Stimulated activated naive CD8-positive, alpha-beta T cell treated with anti-CD3 and anti-CD28 coated beads, Interleukin-15, Interleukin-2, amounts not matched to agents 100 ng/mL and 50 ng/mL, for 24 hours (primary cell): Measurements from ENCODE around the gene MYL10.

Experiments used
- H3K27ac Mint-ChIP-seq: one replicate; pipeline ENCODE4 v1.8.0; 2021; ENCODE audit warnings: mild to moderate bottlenecking, mixed read lengths
- H3K27me3 Mint-ChIP-seq: one replicate; pipeline ENCODE4 v1.8.0; 2021; ENCODE audit warnings: mixed read lengths
- H3K36me3 Mint-ChIP-seq: one replicate; pipeline ENCODE4 v1.8.0; 2021; ENCODE audit warnings: low read depth, mixed read lengths
- H3K4me1 Mint-ChIP-seq: one replicate; pipeline ENCODE4 v1.8.0; 2021; ENCODE audit warnings: low read depth, mixed read lengths
- H3K4me3 Mint-ChIP-seq: one replicate; pipeline ENCODE4 v1.8.0; 2021; ENCODE audit warnings: mild to moderate bottlenecking, mixed read lengths
- H3K9me3 Mint-ChIP-seq: one replicate; pipeline ENCODE4 v1.8.0; 2021; ENCODE audit warnings: mixed read lengths

The MYL10 gene

DNA sequence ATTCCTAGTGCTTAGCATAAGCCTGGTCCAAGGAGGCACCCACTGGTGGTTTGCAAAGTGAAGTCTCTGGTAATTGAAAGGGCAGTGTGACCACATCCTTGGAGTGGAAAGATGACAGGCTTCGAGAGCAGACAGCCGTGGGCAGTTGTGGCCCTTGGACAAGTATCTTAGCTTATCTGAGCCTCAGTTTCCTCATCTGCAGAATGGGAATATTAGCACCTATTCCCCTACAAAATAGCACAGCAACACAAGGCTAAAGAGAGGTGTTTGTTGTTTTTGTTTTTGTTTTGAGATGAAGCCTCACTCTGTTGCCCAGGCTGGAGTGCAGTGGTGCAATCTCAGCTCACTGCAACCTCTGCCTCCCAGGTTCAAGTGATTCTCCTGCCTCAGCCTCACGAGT is 29.3 kb downstream of the MYL10 start:
- Mint-ChIP-seq H3K27ac (no peak overlapping the region), H3K4me1 (no peaks in the 10 kb centered on the region), H3K9me3 (no peaks in the 10 kb centered on the region), H3K4me3 (no peak overlapping the region), H3K27me3 (no peaks in the 10 kb centered on the region), H3K36me3 (no peaks in the 10 kb centered on the region)

DNA sequence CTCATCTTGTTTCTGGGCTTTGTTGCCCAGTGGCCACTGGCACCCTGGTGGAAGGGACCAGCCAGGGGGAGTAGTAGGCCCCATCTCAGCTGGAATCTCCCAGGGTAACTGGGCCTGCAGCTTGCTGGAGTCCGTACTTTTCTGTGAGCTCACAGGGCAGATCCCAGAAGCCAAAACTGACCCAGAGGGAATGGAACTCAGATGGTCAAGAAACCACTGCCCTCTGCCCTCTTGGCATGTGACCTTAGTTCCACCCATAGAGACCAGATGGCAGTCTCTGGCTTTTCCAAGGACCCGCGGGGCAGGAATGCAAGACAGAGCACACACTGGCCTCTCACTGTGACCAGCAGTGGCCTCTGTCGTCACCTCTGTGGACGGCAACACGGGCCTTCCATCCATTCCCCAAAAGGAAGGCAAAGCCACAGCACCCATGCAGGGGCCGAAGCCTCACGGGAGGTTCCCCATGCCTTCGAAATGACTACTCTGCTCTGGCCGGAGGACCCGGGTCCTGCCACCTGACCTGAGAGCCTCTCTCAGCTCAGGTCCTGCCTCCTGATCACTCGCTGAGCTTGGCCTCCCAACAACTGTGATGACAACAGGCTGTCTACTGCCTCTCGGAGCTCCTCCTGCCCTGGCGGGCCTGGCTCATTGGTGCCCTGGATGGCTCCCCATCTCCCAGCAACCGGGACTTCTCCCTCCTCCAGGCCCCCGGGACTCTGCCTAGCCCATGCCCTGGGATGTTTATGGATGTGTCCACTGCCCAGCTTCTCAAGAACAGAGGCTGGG is 29.9 kb downstream of the MYL10 start:
- Mint-ChIP-seq H3K9me3 (no peaks in the 10 kb centered on the region), H3K4me1 (no peaks in the 10 kb centered on the region)

GRCh38 chr7:101598422-101598985 is 30.6 kb downstream of the MYL10 start:
- H3K4me1 Mint-ChIP-seq = no peaks in the 10 kb centered on the region
- no peaks in the 10 kb centered on the region for H3K27me3 Mint-ChIP-seq
- H3K36me3 Mint-ChIP-seq = no peaks in the 10 kb centered on the region

More for the DNA sequence above, 29.9 kb downstream of the MYL10 start:
- Mint-ChIP-seq H3K4me3 (no peak overlapping the region), H3K27me3 (no peaks in the 10 kb centered on the region), H3K36me3 (no peaks in the 10 kb centered on the region), H3K27ac (no peak overlapping the region)

DNA sequence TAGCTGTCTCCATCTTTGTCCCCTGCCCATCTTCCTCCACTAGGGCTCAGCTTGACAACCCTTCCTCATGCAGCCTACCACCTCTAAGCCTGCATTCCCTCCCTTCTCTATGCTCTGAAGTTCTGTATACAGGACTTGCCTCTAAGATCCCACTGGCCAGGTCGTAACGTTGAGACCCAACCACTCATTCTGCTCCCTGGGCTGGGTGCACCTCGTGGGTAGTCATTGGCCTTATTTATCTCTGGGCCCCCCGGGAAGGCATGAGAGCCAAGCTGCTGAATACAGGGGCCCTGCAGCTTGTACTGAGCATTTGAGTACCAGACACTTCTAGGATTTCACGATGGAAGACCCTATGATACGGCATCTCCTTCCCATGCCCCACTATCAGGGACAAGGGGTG is 31.2 kb downstream of the MYL10 start:
- Mint-ChIP-seq H3K27ac (no peak overlapping the region), H3K36me3 (no peaks in the 10 kb centered on the region), H3K4me3 (no peak overlapping the region), H3K27me3 (no peaks in the 10 kb centered on the region), H3K9me3 (no peaks in the 10 kb centered on the region), H3K4me1 (no peaks in the 10 kb centered on the region)

More at GRCh38 chr7:101598422-101598985, 30.6 kb downstream of the MYL10 start:
- Mint-ChIP-seq H3K9me3 (no peaks in the 10 kb centered on the region), H3K4me3 (no peak overlapping the region), H3K27ac (no peak overlapping the region)

GRCh38 chr7:101596898-101597297 is 32.2 kb downstream of the MYL10 start:
- Mint-ChIP-seq H3K27me3 (no peaks in the 10 kb centered on the region), H3K9me3 (no peaks in the 10 kb centered on the region), H3K4me1 (no peaks in the 10 kb centered on the region), H3K36me3 (no peaks in the 10 kb centered on the region), H3K4me3 (no peak overlapping the region), H3K27ac (no peak overlapping the region)

- Mint-ChIP-seq H3K4me1 (no peaks in the 10 kb centered on the region), H3K36me3 (no peaks in the 10 kb centered on the region), H3K4me3 (no peak overlapping the region), H3K9me3 (no peaks in the 10 kb centered on the region), H3K27ac (no peak overlapping the region), H3K27me3 (no peaks in the 10 kb centered on the region)
Observed at GRCh38 chr7:101595766-101596537, 33.1 kb downstream of the MYL10 start.

- no peaks in the 10 kb centered on the region for H3K9me3 Mint-ChIP-seq
- no peaks in the 10 kb centered on the region for H3K36me3 Mint-ChIP-seq
- H3K4me1 Mint-ChIP-seq = no peaks in the 10 kb centered on the region
- H3K27ac Mint-ChIP-seq = no peak overlapping the region
- no peaks in the 10 kb centered on the region for H3K27me3 Mint-ChIP-seq
- H3K4me3 Mint-ChIP-seq = no peak overlapping the region
Observed at GRCh38 chr7:101595246-101595645, 33.9 kb downstream of the MYL10 start.

GRCh38 chr7:101594790-101595189 is 34.3 kb downstream of the MYL10 start:
- Mint-ChIP-seq H3K27ac (no peak overlapping the region), H3K36me3 (no peaks in the 10 kb centered on the region)

DNA sequence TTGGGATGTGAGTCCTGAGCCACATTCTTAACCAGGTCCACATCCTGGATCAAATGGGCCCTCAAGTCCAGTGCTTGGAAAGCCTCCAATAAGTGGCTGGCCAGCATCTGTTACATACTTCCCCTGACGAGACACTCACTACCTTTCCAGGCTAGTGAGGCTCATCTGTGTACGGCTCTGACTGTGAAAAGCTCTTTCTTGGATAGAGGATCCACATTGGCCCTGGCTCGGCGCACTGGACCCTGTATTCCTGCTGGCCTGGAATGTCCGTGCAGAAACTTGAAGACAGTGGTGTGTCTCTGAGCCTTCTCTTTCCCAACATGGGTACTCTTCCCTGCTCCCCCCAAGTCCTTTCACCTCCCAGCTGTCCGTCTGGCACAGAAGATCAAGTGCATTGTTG is 35.5 kb downstream of the MYL10 start:
- Mint-ChIP-seq H3K27ac (no peak overlapping the region), H3K36me3 (no peaks in the 10 kb centered on the region), H3K4me3 (no peak overlapping the region), H3K9me3 (no peaks in the 10 kb centered on the region), H3K27me3 (no peaks in the 10 kb centered on the region), H3K4me1 (no peaks in the 10 kb centered on the region)

More at GRCh38 chr7:101594790-101595189, 34.3 kb downstream of the MYL10 start:
- H3K9me3 Mint-ChIP-seq = no peaks in the 10 kb centered on the region
- H3K27me3 Mint-ChIP-seq = no peaks in the 10 kb centered on the region
- no peaks in the 10 kb centered on the region for H3K4me1 Mint-ChIP-seq
- H3K4me3 Mint-ChIP-seq = no peak overlapping the region

DNA sequence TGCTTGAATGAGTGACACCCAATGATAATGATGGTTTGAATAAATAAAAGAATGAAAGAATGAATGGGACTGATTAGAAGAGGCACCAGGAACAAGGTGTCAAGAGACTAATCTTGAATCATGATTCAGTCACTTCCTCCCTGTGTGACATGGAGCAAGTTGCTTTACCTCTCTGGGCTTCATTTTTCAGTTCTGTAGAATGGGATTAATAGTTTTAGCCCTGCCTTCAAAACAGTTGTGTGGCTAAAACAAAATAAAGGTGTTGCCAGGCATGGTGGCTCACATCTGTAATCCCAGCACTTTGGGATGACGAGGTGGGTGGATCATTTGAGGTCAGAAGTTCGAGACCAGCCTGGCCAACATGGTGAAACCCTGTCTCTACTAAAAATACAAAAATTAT is 37.6 kb downstream of the MYL10 start:
- no peak overlapping the region for H3K4me3 Mint-ChIP-seq
- H3K9me3 Mint-ChIP-seq = no peaks in the 10 kb centered on the region
- no peaks in the 10 kb centered on the region for H3K36me3 Mint-ChIP-seq
- H3K27ac Mint-ChIP-seq = no peak overlapping the region
- H3K27me3 Mint-ChIP-seq = no peaks in the 10 kb centered on the region
- no peaks in the 10 kb centered on the region for H3K4me1 Mint-ChIP-seq

GRCh38 chr7:101590663-101591435 is 38.2 kb downstream of the MYL10 start:
- Mint-ChIP-seq H3K27ac (no peak overlapping the region), H3K27me3 (no peaks in the 10 kb centered on the region), H3K9me3 (no peaks in the 10 kb centered on the region), H3K4me1 (no peaks in the 10 kb centered on the region), H3K4me3 (no peak overlapping the region), H3K36me3 (no peaks in the 10 kb centered on the region)

- Mint-ChIP-seq H3K9me3 (no peaks in the 10 kb centered on the region), H3K27me3 (no peaks in the 10 kb centered on the region)
Observed at GRCh38 chr7:101589976-101590662, 39.0 kb downstream of the MYL10 start.

DNA sequence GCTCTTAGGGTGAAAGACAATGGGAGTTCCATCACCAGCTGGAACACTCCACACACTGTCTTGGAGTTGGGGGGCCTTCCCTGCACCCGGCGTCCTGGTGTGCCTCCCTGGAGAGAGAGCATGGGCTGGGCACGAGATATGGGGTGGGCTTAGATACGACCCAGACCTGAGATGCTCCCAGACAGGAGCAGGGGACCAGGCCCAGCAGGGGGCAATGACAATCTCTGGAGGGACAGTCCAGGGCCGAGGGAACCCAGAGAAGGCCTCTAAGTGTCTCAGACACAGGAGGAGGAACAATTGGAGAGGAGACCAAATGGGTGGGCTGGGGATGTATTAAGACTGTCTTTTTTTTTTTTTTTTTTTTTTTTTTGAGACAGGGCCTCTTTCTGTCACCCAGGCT is 40.0 kb downstream of the MYL10 start:
- H3K27ac Mint-ChIP-seq = no peak overlapping the region
- H3K9me3 Mint-ChIP-seq = no peaks in the 10 kb centered on the region

More at GRCh38 chr7:101589976-101590662, 39.0 kb downstream of the MYL10 start:
- H3K36me3 Mint-ChIP-seq = no peaks in the 10 kb centered on the region
- no peaks in the 10 kb centered on the region for H3K4me1 Mint-ChIP-seq
- no peak overlapping the region for H3K27ac Mint-ChIP-seq
- no peak overlapping the region for H3K4me3 Mint-ChIP-seq

More for the DNA sequence above, 40.0 kb downstream of the MYL10 start:
- H3K27me3 Mint-ChIP-seq = no peaks in the 10 kb centered on the region
- H3K4me3 Mint-ChIP-seq = no peak overlapping the region
- H3K36me3 Mint-ChIP-seq = no peaks in the 10 kb centered on the region
- H3K4me1 Mint-ChIP-seq = no peaks in the 10 kb centered on the region
